HL-60 (cell line): ENCODE data around the gene APOBEC3A.

ENCODE experiments used
- POLR2AphosphoS5 ChIP-seq: IDR thresholded peaks from 2 replicates; pipeline ENCODE4 v1.6.1; 2012; ENCODE audit warnings: low read depth
- TF ChIP-seq, protein P1 (sequence below): IDR thresholded peaks from one replicate; pipeline ENCODE4 v1.5.1; 2011; ENCODE audit warnings: low read length, control low read depth, inconsistent platforms; ENCODE audit not compliant: insufficient read depth
- TF ChIP-seq, protein P2 (sequence below): IDR thresholded peaks from 2 replicates; pipeline ENCODE4 v1.6.1; 2012; ENCODE audit warnings: low read depth; ENCODE audit not compliant: insufficient replicate concordance

DNA sequence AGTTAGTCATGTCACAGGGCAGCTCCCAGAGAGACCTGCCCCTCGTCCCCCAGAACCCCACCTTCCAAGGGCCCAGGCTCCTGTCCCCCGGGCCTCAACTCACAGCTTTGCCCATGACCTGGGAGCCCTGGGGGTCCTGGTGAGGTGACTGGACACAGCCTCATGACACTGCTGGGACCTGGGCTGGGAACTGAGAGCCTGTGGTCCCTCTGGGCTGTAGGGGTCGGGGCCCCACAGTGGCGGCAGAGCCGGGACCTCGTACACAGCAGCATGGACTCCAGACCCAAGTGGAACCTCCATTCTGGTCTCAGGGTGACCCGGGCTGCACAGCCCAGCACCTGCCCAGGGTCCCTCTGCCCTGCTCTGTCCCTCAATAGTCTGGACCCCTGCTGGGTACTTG lies 6.9 kb downstream of the APOBEC3A start:
- TF ChIP-seq, protein P1, sequence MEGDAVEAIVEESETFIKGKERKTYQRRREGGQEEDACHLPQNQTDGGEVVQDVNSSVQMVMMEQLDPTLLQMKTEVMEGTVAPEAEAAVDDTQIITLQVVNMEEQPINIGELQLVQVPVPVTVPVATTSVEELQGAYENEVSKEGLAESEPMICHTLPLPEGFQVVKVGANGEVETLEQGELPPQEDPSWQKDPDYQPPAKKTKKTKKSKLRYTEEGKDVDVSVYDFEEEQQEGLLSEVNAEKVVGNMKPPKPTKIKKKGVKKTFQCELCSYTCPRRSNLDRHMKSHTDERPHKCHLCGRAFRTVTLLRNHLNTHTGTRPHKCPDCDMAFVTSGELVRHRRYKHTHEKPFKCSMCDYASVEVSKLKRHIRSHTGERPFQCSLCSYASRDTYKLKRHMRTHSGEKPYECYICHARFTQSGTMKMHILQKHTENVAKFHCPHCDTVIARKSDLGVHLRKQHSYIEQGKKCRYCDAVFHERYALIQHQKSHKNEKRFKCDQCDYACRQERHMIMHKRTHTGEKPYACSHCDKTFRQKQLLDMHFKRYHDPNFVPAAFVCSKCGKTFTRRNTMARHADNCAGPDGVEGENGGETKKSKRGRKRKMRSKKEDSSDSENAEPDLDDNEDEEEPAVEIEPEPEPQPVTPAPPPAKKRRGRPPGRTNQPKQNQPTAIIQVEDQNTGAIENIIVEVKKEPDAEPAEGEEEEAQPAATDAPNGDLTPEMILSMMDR, result no peak
- no peak for TF ChIP-seq POLR2AphosphoS5
- TF ChIP-seq, protein P2, sequence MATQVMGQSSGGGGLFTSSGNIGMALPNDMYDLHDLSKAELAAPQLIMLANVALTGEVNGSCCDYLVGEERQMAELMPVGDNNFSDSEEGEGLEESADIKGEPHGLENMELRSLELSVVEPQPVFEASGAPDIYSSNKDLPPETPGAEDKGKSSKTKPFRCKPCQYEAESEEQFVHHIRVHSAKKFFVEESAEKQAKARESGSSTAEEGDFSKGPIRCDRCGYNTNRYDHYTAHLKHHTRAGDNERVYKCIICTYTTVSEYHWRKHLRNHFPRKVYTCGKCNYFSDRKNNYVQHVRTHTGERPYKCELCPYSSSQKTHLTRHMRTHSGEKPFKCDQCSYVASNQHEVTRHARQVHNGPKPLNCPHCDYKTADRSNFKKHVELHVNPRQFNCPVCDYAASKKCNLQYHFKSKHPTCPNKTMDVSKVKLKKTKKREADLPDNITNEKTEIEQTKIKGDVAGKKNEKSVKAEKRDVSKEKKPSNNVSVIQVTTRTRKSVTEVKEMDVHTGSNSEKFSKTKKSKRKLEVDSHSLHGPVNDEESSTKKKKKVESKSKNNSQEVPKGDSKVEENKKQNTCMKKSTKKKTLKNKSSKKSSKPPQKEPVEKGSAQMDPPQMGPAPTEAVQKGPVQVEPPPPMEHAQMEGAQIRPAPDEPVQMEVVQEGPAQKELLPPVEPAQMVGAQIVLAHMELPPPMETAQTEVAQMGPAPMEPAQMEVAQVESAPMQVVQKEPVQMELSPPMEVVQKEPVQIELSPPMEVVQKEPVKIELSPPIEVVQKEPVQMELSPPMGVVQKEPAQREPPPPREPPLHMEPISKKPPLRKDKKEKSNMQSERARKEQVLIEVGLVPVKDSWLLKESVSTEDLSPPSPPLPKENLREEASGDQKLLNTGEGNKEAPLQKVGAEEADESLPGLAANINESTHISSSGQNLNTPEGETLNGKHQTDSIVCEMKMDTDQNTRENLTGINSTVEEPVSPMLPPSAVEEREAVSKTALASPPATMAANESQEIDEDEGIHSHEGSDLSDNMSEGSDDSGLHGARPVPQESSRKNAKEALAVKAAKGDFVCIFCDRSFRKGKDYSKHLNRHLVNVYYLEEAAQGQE, result no peak
